Measurements from ENCODE around the gene CPT1C. TPM values are rescaled to one million over a fixed set of nuclear protein-coding genes. Genes with fewer than 3 reads are reported as not detected.
A peak's percentile ranks its signal among the peaks of the same experiment; 100 is the strongest.

The CPT1C gene
- total RNA-seq, 4 donors from 2014 or later: 0.26 to 0.97 (median 0.73) TPM; not detected in 1

DNA sequence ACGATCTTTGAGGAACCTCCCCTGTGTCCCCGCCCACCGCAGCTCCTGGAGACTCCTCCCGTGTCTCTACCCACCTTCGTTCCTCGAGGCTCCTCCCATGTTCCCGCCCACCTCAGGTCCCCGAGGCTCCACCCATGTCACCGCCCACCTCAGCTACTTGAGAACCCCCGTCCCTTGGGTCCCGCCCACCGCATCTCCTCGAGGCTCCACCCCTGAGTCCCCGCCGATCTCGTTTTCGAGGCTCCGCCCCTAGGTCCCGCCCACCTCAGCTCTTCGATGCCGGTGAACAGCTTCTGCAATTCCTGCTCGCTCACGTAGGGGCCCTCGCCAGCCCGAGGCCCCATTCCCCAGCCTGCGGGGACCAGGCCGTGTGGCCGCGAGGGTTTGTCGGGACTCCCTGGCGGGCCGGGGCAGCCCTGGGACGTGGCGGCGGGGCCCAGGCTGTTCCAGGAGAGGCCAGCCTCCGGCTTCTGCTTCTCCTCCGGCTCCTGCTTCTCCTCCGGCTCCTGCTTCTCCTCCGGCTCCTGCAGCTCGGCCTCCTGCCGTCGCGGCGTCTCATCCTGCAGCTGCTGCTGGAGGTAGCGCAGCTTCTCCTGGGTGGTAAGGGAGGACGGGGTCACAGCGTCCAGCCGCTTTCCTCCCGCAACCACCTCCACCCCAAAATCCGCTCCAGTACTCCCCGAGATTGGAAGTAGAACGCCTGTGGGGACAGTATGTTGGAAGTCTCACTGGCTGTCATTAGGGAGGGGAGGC is 55.5 kb downstream of the CPT1C start:
- ATAC-seq: no peak
- TF ChIP-seq, protein P1, sequence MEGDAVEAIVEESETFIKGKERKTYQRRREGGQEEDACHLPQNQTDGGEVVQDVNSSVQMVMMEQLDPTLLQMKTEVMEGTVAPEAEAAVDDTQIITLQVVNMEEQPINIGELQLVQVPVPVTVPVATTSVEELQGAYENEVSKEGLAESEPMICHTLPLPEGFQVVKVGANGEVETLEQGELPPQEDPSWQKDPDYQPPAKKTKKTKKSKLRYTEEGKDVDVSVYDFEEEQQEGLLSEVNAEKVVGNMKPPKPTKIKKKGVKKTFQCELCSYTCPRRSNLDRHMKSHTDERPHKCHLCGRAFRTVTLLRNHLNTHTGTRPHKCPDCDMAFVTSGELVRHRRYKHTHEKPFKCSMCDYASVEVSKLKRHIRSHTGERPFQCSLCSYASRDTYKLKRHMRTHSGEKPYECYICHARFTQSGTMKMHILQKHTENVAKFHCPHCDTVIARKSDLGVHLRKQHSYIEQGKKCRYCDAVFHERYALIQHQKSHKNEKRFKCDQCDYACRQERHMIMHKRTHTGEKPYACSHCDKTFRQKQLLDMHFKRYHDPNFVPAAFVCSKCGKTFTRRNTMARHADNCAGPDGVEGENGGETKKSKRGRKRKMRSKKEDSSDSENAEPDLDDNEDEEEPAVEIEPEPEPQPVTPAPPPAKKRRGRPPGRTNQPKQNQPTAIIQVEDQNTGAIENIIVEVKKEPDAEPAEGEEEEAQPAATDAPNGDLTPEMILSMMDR (IDR thresholded peaks at IDR 0.05 in 4 of 5, conservative IDR thresholded peaks at IDR 0.05 in 1 of 5): no peak
- in situ Hi-C loops (cut with MboI; ENCODE audit: low sequenced_read_pairs in 4 of 4): no loop called here
- intact Hi-C loops (cut with DNase I; ENCODE audit: low total_unique reads): no loop called here
- peak in 1 of 2 donors; percentile 37 for DNase-seq
- Histone ChIP-seq H3K4me3 (no peak overlapping the region), H3K27me3 (no peaks in the 10 kb centered on the region), H3K36me3 (no peaks in the 10 kb centered on the region), H3K4me1 (no peaks in the 10 kb centered on the region), H3K9me3 (no peaks in the 10 kb centered on the region), H3K27ac (no peak overlapping the region)

DNA sequence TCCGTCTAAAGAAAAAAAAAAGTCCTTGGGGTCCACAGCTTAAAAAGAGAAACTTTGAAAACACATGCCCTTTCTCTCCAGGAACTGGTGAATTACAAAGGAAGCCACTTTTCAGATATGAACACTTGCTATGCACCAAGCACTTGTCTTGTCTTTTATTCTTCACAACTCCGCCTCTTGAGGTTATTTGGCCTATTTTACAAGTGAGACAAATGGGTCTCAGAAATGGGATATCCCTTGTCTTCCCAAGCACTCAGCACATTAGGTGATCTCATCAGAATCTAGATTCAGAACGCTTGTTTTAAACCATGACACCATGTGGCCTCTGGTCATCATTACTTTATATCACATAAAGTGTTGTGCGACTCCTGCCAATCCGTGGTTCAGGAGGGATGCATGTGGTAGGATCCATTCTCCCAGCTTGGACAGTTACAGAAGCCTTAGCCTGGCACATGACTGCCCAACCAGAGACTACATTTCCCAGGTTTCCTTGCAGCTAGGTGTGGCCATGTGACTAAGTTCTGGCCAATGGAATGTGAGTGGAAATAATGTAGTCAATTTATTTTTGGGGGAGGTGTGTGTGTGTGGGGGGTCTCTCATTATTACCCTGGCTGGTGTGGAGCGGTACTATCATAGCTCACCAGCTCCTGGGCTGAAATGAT is 58.3 kb downstream of the CPT1C start:
- no peak for DNase-seq
- Histone ChIP-seq H3K9me3 (no peaks in the 10 kb centered on the region), H3K36me3 (no peaks in the 10 kb centered on the region), H3K4me3 (no peak overlapping the region), H3K4me1 (no peaks in the 10 kb centered on the region), H3K27ac (no peak overlapping the region), H3K27me3 (no peaks in the 10 kb centered on the region)
- intact Hi-C loops (cut with DNase I; ENCODE audit: low total_unique reads) (no loop called here), in situ Hi-C loops (cut with MboI; ENCODE audit: low sequenced_read_pairs in 4 of 4) (no loop called here)
- peak; percentile 62 to 74 for ATAC-seq
- TF ChIP-seq POLR2A (IDR thresholded peaks at IDR 0.05): no peak
- TF ChIP-seq, protein P1 (IDR thresholded peaks at IDR 0.05 in 4 of 5, conservative IDR thresholded peaks at IDR 0.05 in 1 of 5): no peak

DNA sequence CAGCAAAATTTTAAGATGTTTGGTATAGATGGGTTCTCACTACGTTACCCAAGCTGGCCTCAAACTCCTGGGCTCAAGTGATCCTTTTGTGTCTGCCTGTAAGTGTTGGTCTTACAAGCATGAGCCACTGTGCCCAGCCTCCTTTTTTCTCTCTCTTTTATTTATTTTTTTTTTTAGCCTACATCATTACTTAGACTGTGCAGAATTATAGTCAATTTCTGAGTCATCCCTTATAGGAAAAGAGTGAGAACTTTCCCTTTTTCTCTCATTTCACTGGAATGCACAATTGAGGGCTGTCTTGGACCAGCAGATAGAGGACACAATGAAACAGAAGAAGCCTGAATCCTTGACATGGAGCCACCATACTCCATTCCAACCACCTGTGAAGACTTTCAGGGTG is 58.9 kb downstream of the CPT1C start:
- no peak overlapping the region for H3K4me3 ChIP-seq
- H3K9me3 ChIP-seq: no peaks in the 10 kb centered on the region
- H3K4me1 ChIP-seq: no peaks in the 10 kb centered on the region
- DNase-seq (no peak), ATAC-seq (no peak)
- intact Hi-C loops (cut with DNase I; ENCODE audit: low total_unique reads): no loop called here
- in situ Hi-C loops (cut with MboI; ENCODE audit: low sequenced_read_pairs in 4 of 4): no loop called here
- no peaks in the 10 kb centered on the region for H3K27me3 ChIP-seq
- H3K27ac ChIP-seq: no peak overlapping the region
- no peak for TF ChIP-seq POLR2A (IDR thresholded peaks at IDR 0.05)
- TF ChIP-seq, protein P1 (IDR thresholded peaks at IDR 0.05 in 4 of 5, conservative IDR thresholded peaks at IDR 0.05 in 1 of 5): no peak
- H3K36me3 ChIP-seq: no peaks in the 10 kb centered on the region

DNA sequence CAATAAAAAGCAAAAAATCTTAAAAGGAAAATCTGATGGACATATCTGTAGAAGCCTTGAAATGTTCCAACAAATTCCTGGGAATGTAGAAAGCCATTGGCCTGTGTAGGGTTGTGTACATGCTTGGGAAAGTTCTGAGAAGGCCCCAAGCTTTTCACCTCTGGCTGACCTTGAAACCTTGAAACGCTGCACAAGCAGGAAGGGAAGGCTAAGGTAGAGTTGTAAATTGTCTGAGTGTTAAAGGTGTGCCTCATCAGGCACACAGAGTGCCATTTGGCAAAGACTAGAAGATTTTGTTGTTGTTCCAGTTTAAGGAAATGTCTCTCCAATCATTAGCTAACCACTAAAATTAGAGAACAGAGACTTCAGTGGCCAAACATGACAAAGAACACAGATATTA is 61.8 kb downstream of the CPT1C start:
- no peaks in the 10 kb centered on the region for H3K9me3 ChIP-seq
- DNase-seq (no peak), ATAC-seq (no peak)
- intact Hi-C loops (cut with DNase I; ENCODE audit: low total_unique reads): no loop called here
- TF ChIP-seq, protein P1 (IDR thresholded peaks at IDR 0.05 in 4 of 5, conservative IDR thresholded peaks at IDR 0.05 in 1 of 5): no peak
- TF ChIP-seq POLR2A (IDR thresholded peaks at IDR 0.05): no peak
- H3K36me3 ChIP-seq: no peaks in the 10 kb centered on the region
- H3K27me3 ChIP-seq: no peaks in the 10 kb centered on the region
- in situ Hi-C loops (cut with MboI; ENCODE audit: low sequenced_read_pairs in 4 of 4): no loop called here
- H3K4me3 ChIP-seq: no peak overlapping the region
- H3K27ac ChIP-seq: no peak overlapping the region
- H3K4me1 ChIP-seq: no peaks in the 10 kb centered on the region
